HS-5 (cell line): ENCODE results near the gene RAD54L.
"Not testable (repeated sequence)": the region's sequence is repeated elsewhere in the genome, so short reads cannot be mapped to it uniquely, and the experiment has no call there.

Experiments
- DNase-seq: peaks from one replicate; pipeline ENCODE4 v3.0.0-alpha.2; 2012; ENCODE audit warnings: low read depth

The RAD54L gene

GRCh38 chr1:46319960-46320914 lies 72.7 kb downstream of the RAD54L start:
- DNase-seq: not testable (repeated sequence)

- DNase-seq: not testable (repeated sequence)
Observed at GRCh38 chr1:46322191-46322590, 74.6 kb downstream of the RAD54L start.

- not testable (repeated sequence) for DNase-seq
Observed at GRCh38 chr1:46325285-46326076, 77.9 kb downstream of the RAD54L start.
